ENCODE measurements around the gene C14orf132.

GRCh38 chr14:96131836-96132235 is 92.7 kb downstream of the C14orf132 start:
- TF ChIP-seq CTCF (conservative IDR thresholded peaks at IDR 0.05; ENCODE audit: low read depth, low read length) (no peak), MXI1 (IDR thresholded peaks at IDR 0.05; ENCODE audit: borderline replicate concordance, low read depth, low read length) (no peak), POLR2A (IDR thresholded peaks at IDR 0.05; ENCODE audit: low read depth, low read length) (no peak), FOS (IDR thresholded peaks at IDR 0.05; ENCODE audit: low read depth, low read length) (no peak), MAFK (IDR thresholded peaks at IDR 0.05; ENCODE audit: low read depth, low read length) (no peak), BHLHE40 (IDR thresholded peaks at IDR 0.05; ENCODE audit: low read depth, low read length) (no peak), CHD1 (IDR thresholded peaks at IDR 0.05; ENCODE audit: low read depth, low read length) (no peak), RAD21 (IDR thresholded peaks at IDR 0.05; ENCODE audit: low read length) (no peak)
